ENCODE measurements around the gene CCDC24. TPM values are rescaled to one million over a fixed set of nuclear protein-coding genes. Genes with fewer than 3 reads are reported as not detected.

Gene CCDC24
- polyA plus RNA-seq, 2 of the 4 experiments (the other 2 are of a cell fraction), result 2.0 to 10.2 TPM

GRCh38 chr1:43978551-43979260, 12.7 kb upstream of the CCDC24 start, which contains the start of gene B4GALT2:
TSS of gene B4GALT2 (plus strand) at chr1:43979210. CDS start at chr1:43981161, 1,951 bp downstream.
- WGBS (ENCODE audit: missing lambda C conversion rate), result 13% methylated on average over 19 of the region's 54 CpGs
- DNase-seq (ENCODE audit: low read depth in 1 of 2, low spot score in 1 of 2) (no peak), FAIRE-seq (no peak), ATAC-seq (peak in 1 of 2 experiments; percentile 15; a peak in 2 of 6 replicates)
- ChIA-PET POLR2A (no interaction called here), CTCF (interaction anchor here (1.3 to 1.8 kb wide), 5 partner anchors 12 to 215 kb away, joined by 3 to 7 read pairs (median 5); no protein-coding TSS in a partner anchor)
- H3K4me1 ChIP-seq, result peaks cover 37% of the 10 kb centered on the region; the same call in 2 of the 3 replicates
- H3K4me3 ChIP-seq, result peak within 1 kb of the TSS; percentile 95
- H3K4me2 ChIP-seq, result peak within 1 kb of the TSS; percentile 91
- TF ChIP-seq PBX3 (IDR thresholded peaks at IDR 0.05), result 0 out of 2 replicates have a peak, but pooled peaks have one; percentile 6
- peak; percentile 13; the same call in 1 of the 2 replicates for TF ChIP-seq POLR2A (IDR thresholded peaks at IDR 0.05; ENCODE audit: low read length)
- no peak for TF ChIP-seq NFE2L2 (conservative IDR thresholded peaks at IDR 0.05; ENCODE audit: low read length)
- H3K9me3 ChIP-seq, result no peaks in the 10 kb centered on the region
- peak within 1 kb of the TSS; percentile 84 to 100 for H3K27ac ChIP-seq

DNA sequence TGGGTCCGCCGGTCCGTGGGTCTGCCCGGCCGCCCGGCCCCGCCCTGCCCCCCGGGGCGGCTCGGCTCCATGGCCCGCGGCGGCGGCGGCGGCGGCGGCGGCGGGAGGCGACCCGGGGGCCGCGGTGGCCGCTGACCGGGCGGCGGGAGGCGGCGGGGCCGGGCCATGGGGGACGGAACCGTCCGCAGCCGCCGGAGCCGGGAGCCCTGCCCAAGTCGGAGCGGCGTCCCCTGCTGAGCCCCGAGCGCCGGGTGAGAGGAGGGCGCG, 12.2 kb upstream of the CCDC24 start:
- no peak for ATAC-seq
- Histone ChIP-seq H3K4me3 (peak overlapping the region; percentile 95), H3K4me1 (peaks cover 34% of the 10 kb centered on the region; the same call in 2 of the 3 replicates), H3K27ac (peak overlapping the region; percentile 84 to 100), H3K4me2 (peak overlapping the region; percentile 91), H3K9me3 (no peaks in the 10 kb centered on the region)
- WGBS (ENCODE audit: missing lambda C conversion rate), result no CpG with 5 or more reads among the region's 45 CpGs
- ChIA-PET POLR2A (no interaction called here), CTCF (no interaction called here)
- no peak for FAIRE-seq
- DNase-seq (ENCODE audit: low read depth in 1 of 2, low spot score in 1 of 2), result no peak
- TF ChIP-seq, protein P1, sequence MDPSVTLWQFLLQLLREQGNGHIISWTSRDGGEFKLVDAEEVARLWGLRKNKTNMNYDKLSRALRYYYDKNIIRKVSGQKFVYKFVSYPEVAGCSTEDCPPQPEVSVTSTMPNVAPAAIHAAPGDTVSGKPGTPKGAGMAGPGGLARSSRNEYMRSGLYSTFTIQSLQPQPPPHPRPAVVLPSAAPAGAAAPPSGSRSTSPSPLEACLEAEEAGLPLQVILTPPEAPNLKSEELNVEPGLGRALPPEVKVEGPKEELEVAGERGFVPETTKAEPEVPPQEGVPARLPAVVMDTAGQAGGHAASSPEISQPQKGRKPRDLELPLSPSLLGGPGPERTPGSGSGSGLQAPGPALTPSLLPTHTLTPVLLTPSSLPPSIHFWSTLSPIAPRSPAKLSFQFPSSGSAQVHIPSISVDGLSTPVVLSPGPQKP (IDR thresholded peaks at IDR 0.05; ENCODE audit: low read depth, low read length), result no peak
- no peak for TF ChIP-seq RFX5 (IDR thresholded peaks at IDR 0.05)
- TF ChIP-seq TP53 (CRISPR knock-in tag; IDR thresholded peaks at IDR 0.05), result no peak
- TF ChIP-seq HOXA7 (CRISPR knock-in tag; IDR thresholded peaks at IDR 0.05), result no peak
- TF ChIP-seq ESRRA (IDR thresholded peaks at IDR 0.05; ENCODE audit: borderline replicate concordance, low read length), result no peak
- TF ChIP-seq KDM5A (IDR thresholded peaks at IDR 0.05), result no peak
- no peak for TF ChIP-seq EHMT2 (IDR thresholded peaks at IDR 0.05; ENCODE audit: low read depth)
- TF ChIP-seq ZSCAN20 (CRISPR knock-in tag; IDR thresholded peaks at IDR 0.05), result no peak
- TF ChIP-seq, protein P2, sequence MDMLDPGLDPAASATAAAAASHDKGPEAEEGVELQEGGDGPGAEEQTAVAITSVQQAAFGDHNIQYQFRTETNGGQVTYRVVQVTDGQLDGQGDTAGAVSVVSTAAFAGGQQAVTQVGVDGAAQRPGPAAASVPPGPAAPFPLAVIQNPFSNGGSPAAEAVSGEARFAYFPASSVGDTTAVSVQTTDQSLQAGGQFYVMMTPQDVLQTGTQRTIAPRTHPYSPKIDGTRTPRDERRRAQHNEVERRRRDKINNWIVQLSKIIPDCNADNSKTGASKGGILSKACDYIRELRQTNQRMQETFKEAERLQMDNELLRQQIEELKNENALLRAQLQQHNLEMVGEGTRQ (IDR thresholded peaks at IDR 0.05), result no peak
- no peak for TF ChIP-seq RNF2 (IDR thresholded peaks at IDR 0.05; ENCODE audit: borderline replicate concordance, low read depth)
- TF ChIP-seq GATA3 (IDR thresholded peaks at IDR 0.05; ENCODE audit: borderline replicate concordance), result no peak
- TF ChIP-seq FOXS1 (CRISPR knock-in tag; IDR thresholded peaks at IDR 0.05), result no peak

GRCh38 chr1:43979528-43980254, 11.7 kb upstream of the CCDC24 start:
- Histone ChIP-seq H3K4me2 (peak overlapping the region; percentile 91), H3K4me3 (peak overlapping the region; percentile 95), H3K4me1 (peaks cover 34% of the 10 kb centered on the region; the same call in 2 of the 3 replicates), H3K9me3 (no peaks in the 10 kb centered on the region), H3K27ac (peak overlapping the region; percentile 84 to 100)
- WGBS (ENCODE audit: missing lambda C conversion rate), result no CpG with 5 or more reads among the region's 45 CpGs
- ChIA-PET POLR2A (no interaction called here), CTCF (no interaction called here)
- FAIRE-seq, result no peak
- TF ChIP-seq MAX (IDR thresholded peaks at IDR 0.05) (peak; percentile 95), E2F6 (IDR thresholded peaks at IDR 0.05; ENCODE audit: borderline replicate concordance, low read depth) (peak; percentile 64; the same call in 1 of the 2 replicates), MYC (IDR thresholded peaks at IDR 0.05; ENCODE audit: borderline replicate concordance, low read length) (peak; percentile 70; the same call in 1 of the 2 replicates), ATOH8 (CRISPR knock-in tag; IDR thresholded peaks at IDR 0.05; ENCODE audit: low read depth) (no peak), POLR2A (IDR thresholded peaks at IDR 0.05; ENCODE audit: low read length) (peak; percentile 14; the same call in 1 of the 2 replicates)
- TF ChIP-seq, protein P3, sequence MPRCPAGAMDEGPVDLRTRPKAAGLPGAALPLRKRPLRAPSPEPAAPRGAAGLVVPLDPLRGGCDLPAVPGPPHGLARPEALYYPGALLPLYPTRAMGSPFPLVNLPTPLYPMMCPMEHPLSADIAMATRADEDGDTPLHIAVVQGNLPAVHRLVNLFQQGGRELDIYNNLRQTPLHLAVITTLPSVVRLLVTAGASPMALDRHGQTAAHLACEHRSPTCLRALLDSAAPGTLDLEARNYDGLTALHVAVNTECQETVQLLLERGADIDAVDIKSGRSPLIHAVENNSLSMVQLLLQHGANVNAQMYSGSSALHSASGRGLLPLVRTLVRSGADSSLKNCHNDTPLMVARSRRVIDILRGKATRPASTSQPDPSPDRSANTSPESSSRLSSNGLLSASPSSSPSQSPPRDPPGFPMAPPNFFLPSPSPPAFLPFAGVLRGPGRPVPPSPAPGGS (IDR thresholded peaks at IDR 0.05), result no peak
- ATAC-seq, result peak; percentile 25 to 35; a peak in 4 of 6 replicates
- DNase-seq (ENCODE audit: low read depth in 1 of 2, low spot score in 1 of 2), result peak in 1 of 2 experiments; percentile 33
